Astrocyte of the spinal cord (primary cell): Measurements from ENCODE around the gene IREB2.

ENCODE experiments used
- DNase-seq: peaks from one replicate; pipeline ENCODE4 v3.0.0; 2011; ENCODE audit warnings: low read depth, low spot score
- H3K4me3 ChIP-seq: 2 replicates; pipeline ENCODE4 v1.5.1; 2011; ENCODE audit warnings: low read depth, mild to moderate bottlenecking, low read length, moderate library complexity
- in situ Hi-C: cut with HindIII; loops from 2 replicates; pipeline ENCODE4 v1.10.0; 2017; ENCODE audit warnings: low sequenced_read_pairs
- TF ChIP-seq, protein P1 (sequence below): IDR thresholded peaks from 2 replicates; pipeline ENCODE4 v1.5.1; 2012; ENCODE audit warnings: low read depth, mild to moderate bottlenecking, low read length, inconsistent platforms

Gene IREB2, protein sequence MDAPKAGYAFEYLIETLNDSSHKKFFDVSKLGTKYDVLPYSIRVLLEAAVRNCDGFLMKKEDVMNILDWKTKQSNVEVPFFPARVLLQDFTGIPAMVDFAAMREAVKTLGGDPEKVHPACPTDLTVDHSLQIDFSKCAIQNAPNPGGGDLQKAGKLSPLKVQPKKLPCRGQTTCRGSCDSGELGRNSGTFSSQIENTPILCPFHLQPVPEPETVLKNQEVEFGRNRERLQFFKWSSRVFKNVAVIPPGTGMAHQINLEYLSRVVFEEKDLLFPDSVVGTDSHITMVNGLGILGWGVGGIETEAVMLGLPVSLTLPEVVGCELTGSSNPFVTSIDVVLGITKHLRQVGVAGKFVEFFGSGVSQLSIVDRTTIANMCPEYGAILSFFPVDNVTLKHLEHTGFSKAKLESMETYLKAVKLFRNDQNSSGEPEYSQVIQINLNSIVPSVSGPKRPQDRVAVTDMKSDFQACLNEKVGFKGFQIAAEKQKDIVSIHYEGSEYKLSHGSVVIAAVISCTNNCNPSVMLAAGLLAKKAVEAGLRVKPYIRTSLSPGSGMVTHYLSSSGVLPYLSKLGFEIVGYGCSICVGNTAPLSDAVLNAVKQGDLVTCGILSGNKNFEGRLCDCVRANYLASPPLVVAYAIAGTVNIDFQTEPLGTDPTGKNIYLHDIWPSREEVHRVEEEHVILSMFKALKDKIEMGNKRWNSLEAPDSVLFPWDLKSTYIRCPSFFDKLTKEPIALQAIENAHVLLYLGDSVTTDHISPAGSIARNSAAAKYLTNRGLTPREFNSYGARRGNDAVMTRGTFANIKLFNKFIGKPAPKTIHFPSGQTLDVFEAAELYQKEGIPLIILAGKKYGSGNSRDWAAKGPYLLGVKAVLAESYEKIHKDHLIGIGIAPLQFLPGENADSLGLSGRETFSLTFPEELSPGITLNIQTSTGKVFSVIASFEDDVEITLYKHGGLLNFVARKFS

DNA sequence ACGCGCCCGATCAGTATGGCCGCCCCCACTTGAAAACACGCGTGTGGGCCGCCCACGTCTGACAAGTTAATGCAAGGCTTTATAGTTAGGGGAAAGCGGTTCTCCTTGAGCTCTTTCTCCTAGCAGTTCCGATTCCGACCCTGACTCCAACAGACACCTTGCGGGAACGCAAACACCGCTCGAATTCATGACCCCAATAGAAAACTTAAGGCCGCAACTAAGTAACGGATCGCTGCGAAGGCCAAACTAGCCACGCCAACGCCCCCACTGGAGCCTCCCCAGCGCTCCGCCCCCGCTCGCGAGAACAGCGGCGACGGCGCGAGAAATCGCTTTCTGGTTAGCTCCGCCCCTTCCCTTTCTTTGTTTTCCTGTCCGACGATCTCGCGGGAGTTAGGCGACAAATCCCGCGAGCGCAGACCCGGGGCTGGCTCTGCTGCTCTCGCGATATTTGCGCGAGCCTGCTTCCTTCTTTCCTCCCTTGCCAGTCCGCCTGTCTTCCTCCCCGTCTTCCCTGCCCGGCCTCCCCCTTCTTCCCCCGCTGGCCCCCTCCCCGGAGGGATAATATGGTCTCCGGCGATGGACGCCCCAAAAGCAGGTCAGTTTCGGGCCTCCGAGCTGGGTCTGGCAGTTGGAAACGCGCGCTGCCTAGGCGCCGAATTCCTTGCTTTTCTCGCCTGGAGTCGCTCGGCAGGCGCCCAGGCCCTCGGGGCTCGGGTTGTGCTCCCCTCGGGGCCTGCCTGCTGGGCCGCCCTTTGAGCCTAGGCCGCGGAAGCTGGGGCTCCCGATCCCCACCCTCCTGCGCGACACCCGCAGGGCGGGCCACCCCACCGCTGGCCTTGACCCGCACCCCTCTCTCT, at the start of gene IREB2:
TSS of gene IREB2 (plus strand) at position 455 of the 857 bp plus-strand sequence. CDS start at position 577, 122 bp downstream.
- peak; percentile 99 for DNase-seq
- TF ChIP-seq, protein P1, sequence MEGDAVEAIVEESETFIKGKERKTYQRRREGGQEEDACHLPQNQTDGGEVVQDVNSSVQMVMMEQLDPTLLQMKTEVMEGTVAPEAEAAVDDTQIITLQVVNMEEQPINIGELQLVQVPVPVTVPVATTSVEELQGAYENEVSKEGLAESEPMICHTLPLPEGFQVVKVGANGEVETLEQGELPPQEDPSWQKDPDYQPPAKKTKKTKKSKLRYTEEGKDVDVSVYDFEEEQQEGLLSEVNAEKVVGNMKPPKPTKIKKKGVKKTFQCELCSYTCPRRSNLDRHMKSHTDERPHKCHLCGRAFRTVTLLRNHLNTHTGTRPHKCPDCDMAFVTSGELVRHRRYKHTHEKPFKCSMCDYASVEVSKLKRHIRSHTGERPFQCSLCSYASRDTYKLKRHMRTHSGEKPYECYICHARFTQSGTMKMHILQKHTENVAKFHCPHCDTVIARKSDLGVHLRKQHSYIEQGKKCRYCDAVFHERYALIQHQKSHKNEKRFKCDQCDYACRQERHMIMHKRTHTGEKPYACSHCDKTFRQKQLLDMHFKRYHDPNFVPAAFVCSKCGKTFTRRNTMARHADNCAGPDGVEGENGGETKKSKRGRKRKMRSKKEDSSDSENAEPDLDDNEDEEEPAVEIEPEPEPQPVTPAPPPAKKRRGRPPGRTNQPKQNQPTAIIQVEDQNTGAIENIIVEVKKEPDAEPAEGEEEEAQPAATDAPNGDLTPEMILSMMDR = no peak

DNA sequence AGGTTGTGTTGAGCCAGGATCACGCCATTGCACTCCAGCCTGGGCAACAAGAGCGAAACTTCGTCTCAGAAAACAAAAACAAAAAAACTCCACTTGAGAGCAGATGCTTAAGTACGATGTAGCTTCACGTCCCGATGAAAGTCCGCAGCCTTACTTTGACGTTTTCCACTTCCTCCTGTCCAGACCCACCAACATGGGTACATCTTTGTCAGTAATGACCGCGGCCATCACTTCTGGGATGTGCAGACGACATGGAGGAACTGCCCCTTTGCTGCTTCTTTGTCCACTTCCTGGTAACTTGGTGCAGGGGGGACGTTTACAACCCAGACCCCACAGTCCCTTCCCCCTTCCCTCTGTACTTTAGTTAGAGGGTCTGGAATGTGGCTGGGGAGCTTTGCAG, 49.2 kb upstream of the IREB2 start:
- H3K4me3 ChIP-seq = no peak overlapping the region
- TF ChIP-seq, protein P1 = no peak
- DNase-seq = no peak
- in situ Hi-C loops = no loop called here

More for the DNA sequence above, at the start of gene IREB2:
- H3K4me3 ChIP-seq = peak within 1 kb of the TSS; percentile 86
- in situ Hi-C loops = no loop called here

DNA sequence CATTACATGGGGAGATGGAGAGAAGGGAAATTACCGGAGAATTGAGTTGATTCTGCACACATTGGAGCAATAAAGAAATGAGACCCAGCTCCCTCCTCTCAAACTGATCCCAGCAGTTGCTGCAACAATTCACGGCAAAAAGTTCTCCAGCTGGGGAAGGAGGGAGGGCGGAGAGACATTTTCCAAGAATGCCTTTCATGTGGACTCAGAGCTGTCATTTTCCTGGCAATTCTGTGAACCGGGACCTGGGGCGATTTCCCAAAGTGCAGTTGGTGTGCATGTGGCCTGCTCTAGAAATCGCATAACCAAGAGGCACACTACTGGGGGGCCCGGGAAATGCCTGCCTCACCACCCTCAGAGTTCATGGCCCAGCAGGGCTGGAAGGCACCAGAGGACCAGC, 48.7 kb upstream of the IREB2 start:
- TF ChIP-seq, protein P1 = no peak
- in situ Hi-C loops = no loop called here
- DNase-seq = no peak
- H3K4me3 ChIP-seq = no peak overlapping the region

DNA sequence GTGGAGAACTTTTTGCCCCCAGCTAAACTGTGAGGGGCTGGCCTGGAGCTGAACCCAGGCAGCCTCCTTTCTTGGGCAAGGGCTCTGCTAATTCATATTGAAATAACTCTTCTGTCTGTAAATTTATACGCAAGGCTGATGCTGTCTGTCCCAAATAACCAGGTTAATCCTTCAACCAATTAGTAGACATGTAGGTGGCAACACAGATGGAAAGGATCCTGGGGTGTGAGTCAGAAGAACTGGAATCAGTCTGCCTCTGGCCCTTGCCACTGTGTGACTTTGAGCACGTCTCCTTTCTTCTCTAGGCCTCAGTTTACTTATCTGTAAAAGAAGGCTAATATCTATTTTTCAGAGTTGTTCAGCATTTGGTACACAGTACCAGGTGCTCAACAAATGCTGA, 48.3 kb upstream of the IREB2 start:
- in situ Hi-C loops = no loop called here
- DNase-seq = no peak
- TF ChIP-seq, protein P1 = no peak
- no peak overlapping the region for H3K4me3 ChIP-seq

DNA sequence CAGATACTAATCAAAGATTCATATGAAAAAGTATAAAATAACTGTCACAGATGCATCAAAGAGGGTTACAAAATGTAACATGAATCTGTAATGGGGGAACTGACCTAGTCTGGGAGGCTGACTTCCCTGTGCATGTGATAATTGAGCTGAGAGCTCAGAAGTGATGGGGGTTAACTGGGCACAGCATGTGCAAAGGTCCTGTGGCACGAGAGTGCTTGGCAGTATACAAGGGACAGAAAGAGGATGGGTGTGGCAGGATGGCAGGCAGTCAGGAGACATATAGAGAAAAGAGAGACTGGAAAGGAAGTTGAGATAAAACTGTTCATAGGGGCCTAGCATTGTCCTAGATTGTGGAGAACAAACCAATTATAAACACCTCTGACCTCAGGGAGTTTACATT, 47.8 kb upstream of the IREB2 start:
- in situ Hi-C loops = no loop called here
- TF ChIP-seq, protein P1 = no peak
- DNase-seq = no peak
- H3K4me3 ChIP-seq = no peak overlapping the region

DNA sequence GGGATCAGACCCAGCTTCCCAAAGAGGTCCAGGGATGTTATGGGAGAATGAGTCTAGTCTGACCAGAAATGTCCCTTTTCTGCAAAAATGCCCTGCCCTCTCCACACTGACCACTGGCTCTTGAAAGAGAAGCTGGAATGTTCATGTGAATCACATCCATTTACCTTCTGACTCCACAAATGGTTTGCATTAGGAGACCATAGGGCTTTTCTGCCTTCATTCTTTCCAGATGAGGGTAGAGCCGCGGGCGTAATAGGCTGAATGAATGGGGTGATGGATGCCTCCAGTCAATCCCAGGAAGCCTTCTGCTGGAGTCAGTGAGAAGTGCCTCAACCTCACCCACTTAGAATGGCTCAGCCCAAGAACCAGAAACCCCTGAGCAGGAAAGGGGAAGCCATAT, 47.2 kb upstream of the IREB2 start:
- in situ Hi-C loops = no loop called here
- H3K4me3 ChIP-seq = no peak overlapping the region
- TF ChIP-seq, protein P1 = no peak
- no peak for DNase-seq
